Measurements from ENCODE around the gene GSE1. TPM values are rescaled to one million over a fixed set of nuclear protein-coding genes. Genes with fewer than 3 reads are reported as not detected.

Gene GSE1
- total and polyA plus RNA-seq, 9 of the 15 experiments (the other 6 are each of a cell fraction or from before 2014, with no cell fraction given): 12.2 to 244 (median 57.9) TPM

DNA sequence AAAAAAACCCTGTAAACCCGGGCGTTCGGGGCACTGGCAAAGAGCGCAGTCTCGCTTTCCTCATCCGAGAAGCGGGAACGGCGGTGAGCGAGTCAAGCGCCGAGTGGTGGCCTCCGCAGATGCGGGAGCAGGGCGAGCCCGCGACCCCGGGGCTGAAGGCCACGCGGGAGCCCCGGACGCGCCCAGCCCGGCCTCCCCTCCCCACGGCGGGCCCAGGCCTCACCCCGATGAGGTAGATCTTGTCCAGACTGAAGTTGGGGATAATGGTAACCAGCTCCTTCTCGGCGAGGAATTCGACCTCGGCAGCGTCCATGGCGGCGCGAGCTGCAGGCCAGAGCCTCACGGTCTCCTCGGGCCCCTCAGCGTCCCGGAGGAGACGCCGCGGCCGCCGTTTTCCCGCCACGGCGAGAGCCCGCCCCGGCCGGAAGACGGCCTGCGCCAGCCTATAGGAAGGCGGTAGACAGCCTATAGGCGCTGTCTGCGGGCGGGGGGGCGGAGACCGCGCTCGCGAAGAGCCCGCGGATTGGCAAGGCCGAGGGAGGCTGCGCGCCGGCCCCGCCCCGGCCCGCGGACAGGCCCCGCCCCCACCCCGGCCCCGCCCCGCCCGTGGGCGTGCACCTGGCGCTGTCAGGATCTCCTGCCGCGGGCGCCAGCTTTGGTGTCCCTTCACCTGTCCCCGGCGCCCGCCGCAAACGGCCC lies 75.6 kb downstream of the GSE1 start, which contains the start of gene GINS2 (continued):
- TF ChIP-seq, protein P1, sequence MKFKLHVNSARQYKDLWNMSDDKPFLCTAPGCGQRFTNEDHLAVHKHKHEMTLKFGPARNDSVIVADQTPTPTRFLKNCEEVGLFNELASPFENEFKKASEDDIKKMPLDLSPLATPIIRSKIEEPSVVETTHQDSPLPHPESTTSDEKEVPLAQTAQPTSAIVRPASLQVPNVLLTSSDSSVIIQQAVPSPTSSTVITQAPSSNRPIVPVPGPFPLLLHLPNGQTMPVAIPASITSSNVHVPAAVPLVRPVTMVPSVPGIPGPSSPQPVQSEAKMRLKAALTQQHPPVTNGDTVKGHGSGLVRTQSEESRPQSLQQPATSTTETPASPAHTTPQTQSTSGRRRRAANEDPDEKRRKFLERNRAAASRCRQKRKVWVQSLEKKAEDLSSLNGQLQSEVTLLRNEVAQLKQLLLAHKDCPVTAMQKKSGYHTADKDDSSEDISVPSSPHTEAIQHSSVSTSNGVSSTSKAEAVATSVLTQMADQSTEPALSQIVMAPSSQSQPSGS (CRISPR knock-in tag; IDR thresholded peaks at IDR 0.05): no peak; the same call in 1 of the 2 replicates
- TF ChIP-seq SPI1 (IDR thresholded peaks at IDR 0.05; ENCODE audit: borderline replicate concordance, low read depth, low read length) (no peak), ETV5 (CRISPR knock-in tag; IDR thresholded peaks at IDR 0.05; ENCODE audit: low read depth) (no peak), ZNF75A (CRISPR knock-in tag; IDR thresholded peaks at IDR 0.05) (no peak), MCM2 (IDR thresholded peaks at IDR 0.05; ENCODE audit: low read depth) (no peak), ZNF146 (CRISPR knock-in tag; IDR thresholded peaks at IDR 0.05; ENCODE audit: unreplicated experiment) (no peak), ASH1L (IDR thresholded peaks at IDR 0.05; ENCODE audit: borderline replicate concordance, low read depth, partially characterized antibody) (peak; percentile 34), GATAD2B (IDR thresholded peaks at IDR 0.05; ENCODE audit: borderline replicate concordance) (peak; percentile 22; the same call in 1 of the 2 replicates), SMARCE1 (IDR thresholded peaks at IDR 0.05) (no peak), POLR2A (conservative IDR thresholded peaks at IDR 0.05) (peak; percentile 83), FOXJ2 (tag; IDR thresholded peaks at IDR 0.05) (no peak), ZFPM2 (CRISPR knock-in tag; IDR thresholded peaks at IDR 0.05) (no peak), ZFX (CRISPR knock-in tag; IDR thresholded peaks at IDR 0.05) (peak; percentile 82), SP2 (IDR thresholded peaks at IDR 0.05; ENCODE audit: extremely low read depth, low read depth, low read length, poor library complexity, severe bottlenecking) (peak; percentile 75), KDM1A (IDR thresholded peaks at IDR 0.05) (no peak)
- TF ChIP-seq, protein P2, sequence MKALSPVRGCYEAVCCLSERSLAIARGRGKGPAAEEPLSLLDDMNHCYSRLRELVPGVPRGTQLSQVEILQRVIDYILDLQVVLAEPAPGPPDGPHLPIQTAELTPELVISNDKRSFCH (CRISPR knock-in tag; IDR thresholded peaks at IDR 0.05): no peak
- TF ChIP-seq, protein P2 (tag; IDR thresholded peaks at IDR 0.05): no peak
- TF ChIP-seq, protein P3, sequence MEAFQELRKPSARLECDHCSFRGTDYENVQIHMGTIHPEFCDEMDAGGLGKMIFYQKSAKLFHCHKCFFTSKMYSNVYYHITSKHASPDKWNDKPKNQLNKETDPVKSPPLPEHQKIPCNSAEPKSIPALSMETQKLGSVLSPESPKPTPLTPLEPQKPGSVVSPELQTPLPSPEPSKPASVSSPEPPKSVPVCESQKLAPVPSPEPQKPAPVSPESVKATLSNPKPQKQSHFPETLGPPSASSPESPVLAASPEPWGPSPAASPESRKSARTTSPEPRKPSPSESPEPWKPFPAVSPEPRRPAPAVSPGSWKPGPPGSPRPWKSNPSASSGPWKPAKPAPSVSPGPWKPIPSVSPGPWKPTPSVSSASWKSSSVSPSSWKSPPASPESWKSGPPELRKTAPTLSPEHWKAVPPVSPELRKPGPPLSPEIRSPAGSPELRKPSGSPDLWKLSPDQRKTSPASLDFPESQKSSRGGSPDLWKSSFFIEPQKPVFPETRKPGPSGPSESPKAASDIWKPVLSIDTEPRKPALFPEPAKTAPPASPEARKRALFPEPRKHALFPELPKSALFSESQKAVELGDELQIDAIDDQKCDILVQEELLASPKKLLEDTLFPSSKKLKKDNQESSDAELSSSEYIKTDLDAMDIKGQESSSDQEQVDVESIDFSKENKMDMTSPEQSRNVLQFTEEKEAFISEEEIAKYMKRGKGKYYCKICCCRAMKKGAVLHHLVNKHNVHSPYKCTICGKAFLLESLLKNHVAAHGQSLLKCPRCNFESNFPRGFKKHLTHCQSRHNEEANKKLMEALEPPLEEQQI (IDR thresholded peaks at IDR 0.05): no peak
- TF ChIP-seq, protein P4, sequence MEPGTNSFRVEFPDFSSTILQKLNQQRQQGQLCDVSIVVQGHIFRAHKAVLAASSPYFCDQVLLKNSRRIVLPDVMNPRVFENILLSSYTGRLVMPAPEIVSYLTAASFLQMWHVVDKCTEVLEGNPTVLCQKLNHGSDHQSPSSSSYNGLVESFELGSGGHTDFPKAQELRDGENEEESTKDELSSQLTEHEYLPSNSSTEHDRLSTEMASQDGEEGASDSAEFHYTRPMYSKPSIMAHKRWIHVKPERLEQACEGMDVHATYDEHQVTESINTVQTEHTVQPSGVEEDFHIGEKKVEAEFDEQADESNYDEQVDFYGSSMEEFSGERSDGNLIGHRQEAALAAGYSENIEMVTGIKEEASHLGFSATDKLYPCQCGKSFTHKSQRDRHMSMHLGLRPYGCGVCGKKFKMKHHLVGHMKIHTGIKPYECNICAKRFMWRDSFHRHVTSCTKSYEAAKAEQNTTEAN (CRISPR knock-in tag; IDR thresholded peaks at IDR 0.05): no peak
- TF ChIP-seq, protein P5, sequence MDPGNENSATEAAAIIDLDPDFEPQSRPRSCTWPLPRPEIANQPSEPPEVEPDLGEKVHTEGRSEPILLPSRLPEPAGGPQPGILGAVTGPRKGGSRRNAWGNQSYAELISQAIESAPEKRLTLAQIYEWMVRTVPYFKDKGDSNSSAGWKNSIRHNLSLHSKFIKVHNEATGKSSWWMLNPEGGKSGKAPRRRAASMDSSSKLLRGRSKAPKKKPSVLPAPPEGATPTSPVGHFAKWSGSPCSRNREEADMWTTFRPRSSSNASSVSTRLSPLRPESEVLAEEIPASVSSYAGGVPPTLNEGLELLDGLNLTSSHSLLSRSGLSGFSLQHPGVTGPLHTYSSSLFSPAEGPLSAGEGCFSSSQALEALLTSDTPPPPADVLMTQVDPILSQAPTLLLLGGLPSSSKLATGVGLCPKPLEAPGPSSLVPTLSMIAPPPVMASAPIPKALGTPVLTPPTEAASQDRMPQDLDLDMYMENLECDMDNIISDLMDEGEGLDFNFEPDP (CRISPR knock-in tag; IDR thresholded peaks at IDR 0.05): no peak
- TF ChIP-seq, protein P6, sequence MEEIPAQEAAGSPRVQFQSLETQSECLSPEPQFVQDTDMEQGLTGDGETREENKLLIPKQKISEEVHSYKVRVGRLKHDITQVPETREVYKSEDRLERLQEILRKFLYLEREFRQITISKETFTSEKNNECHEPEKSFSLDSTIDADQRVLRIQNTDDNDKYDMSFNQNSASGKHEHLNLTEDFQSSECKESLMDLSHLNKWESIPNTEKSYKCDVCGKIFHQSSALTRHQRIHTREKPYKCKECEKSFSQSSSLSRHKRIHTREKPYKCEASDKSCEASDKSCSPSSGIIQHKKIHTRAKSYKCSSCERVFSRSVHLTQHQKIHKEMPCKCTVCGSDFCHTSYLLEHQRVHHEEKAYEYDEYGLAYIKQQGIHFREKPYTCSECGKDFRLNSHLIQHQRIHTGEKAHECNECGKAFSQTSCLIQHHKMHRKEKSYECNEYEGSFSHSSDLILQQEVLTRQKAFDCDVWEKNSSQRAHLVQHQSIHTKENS (CRISPR knock-in tag; IDR thresholded peaks at IDR 0.05): no peak
